Mammary epithelial cell (primary cell): ENCODE results near the gene KLHL2.

Experiments used
- EZH2 ChIP-seq: IDR thresholded peaks from 2 replicates; pipeline ENCODE4 v1.6.1; 2012; ENCODE audit warnings: low read length, inconsistent platforms, borderline replicate concordance
- TF ChIP-seq, protein P1 (sequence below), 2 donors: IDR thresholded peaks in 1 of 2; conservative IDR thresholded peaks in 1 of 2; 2 replicates each; pipeline ENCODE4 v1.5.1; 2011 to 2012; ENCODE audit warnings: inconsistent platforms in 2 of 2, low read length in 2 of 2, mild to moderate bottlenecking in 2 of 2, control low read depth in 1 of 2, low read depth in 1 of 2; ENCODE audit not compliant: insufficient read depth in 1 of 2; ENCODE audit errors: extremely low read depth in 1 of 2

DNA sequence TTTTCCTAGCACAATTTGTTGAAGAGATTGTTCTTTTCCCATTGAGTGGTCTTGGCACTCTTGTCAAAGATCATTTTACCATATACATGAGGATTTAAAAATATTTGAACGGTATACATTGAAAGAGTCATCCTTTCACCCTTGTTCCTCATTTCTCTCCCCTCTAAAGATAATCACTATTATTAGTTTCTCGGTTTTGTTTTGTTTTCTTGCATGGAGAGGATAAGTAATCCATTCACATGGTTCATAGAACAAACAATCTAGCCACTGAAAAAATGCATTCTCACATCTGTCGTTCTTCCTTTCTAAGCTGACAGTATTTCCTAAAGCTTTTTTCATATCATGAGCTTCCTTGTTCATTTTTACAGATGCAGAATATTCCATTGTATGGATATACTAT, 80.9 kb downstream of the KLHL2 start:
- TF ChIP-seq, protein P1, sequence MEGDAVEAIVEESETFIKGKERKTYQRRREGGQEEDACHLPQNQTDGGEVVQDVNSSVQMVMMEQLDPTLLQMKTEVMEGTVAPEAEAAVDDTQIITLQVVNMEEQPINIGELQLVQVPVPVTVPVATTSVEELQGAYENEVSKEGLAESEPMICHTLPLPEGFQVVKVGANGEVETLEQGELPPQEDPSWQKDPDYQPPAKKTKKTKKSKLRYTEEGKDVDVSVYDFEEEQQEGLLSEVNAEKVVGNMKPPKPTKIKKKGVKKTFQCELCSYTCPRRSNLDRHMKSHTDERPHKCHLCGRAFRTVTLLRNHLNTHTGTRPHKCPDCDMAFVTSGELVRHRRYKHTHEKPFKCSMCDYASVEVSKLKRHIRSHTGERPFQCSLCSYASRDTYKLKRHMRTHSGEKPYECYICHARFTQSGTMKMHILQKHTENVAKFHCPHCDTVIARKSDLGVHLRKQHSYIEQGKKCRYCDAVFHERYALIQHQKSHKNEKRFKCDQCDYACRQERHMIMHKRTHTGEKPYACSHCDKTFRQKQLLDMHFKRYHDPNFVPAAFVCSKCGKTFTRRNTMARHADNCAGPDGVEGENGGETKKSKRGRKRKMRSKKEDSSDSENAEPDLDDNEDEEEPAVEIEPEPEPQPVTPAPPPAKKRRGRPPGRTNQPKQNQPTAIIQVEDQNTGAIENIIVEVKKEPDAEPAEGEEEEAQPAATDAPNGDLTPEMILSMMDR (conservative IDR thresholded peaks at IDR 0.05 in 1 of 2, IDR thresholded peaks at IDR 0.05 in 1 of 2; ENCODE audit: extremely low read depth in 1 of 2, insufficient read depth in 1 of 2, low read depth in 1 of 2, low read length in 2 of 2): no peak
- TF ChIP-seq EZH2: no peak
